ENCODE measurements around the gene KCNIP4. TPM values are rescaled to one million over a fixed set of nuclear protein-coding genes. Genes with fewer than 3 reads are reported as not detected.

The KCNIP4 gene
- total and polyA plus RNA-seq, 10 of the 15 experiments (the other 5 are each of a cell fraction or from before 2014, with no cell fraction given) = 0.03 to 0.23 (median 0.13) TPM; not detected in 7

GRCh38 chr4:21304540-21304887 is 644.1 kb downstream of the KCNIP4 start (continued):
- TF ChIP-seq RUNX3 (IDR thresholded peaks at IDR 0.05; ENCODE audit: low read length) (no peak), ZNF24 (IDR thresholded peaks at IDR 0.05) (no peak), ZSCAN29 (IDR thresholded peaks at IDR 0.05) (no peak), RCOR1 (conservative IDR thresholded peaks at IDR 0.05; ENCODE audit: low read depth, low read length) (no peak), RB1 (IDR thresholded peaks at IDR 0.05; ENCODE audit: borderline replicate concordance) (no peak), FOXM1 (IDR thresholded peaks at IDR 0.05; ENCODE audit: low read depth, low read length) (no peak), EED (IDR thresholded peaks at IDR 0.05; ENCODE audit: low read depth) (no peak)

- intact Hi-C loops (cut with micrococcal nuclease; ENCODE audit: unreplicated experiment) (no loop called here), in situ Hi-C loops (cut with MboI) (no loop called here)
- WGBS (ENCODE audit: insufficient coverage, insufficient replicate concordance, low lambda C conversion rate, missing lambda C conversion rate) = 0% methylated on average over 2 of the region's 2 CpGs
- no peak overlapping the region for H3K9ac ChIP-seq (ENCODE audit: control insufficient read depth, insufficient read depth, low read length)
- H3K4me3 ChIP-seq = no peak overlapping the region
- no peaks in the 10 kb centered on the region; the same call in 2 of the 3 replicates for H3K9me3 ChIP-seq (replicated peaks; ENCODE audit: control insufficient read depth, insufficient read depth, low read length)
- ATAC-seq = no peak
- H3K79me2 ChIP-seq (ENCODE audit: control insufficient read depth, insufficient read depth, low read length) = no peaks in the 10 kb centered on the region
- FAIRE-seq = no peak
- RAD21 ChIA-PET (ENCODE audit: unreplicated experiment) = no interaction called here
- no peak overlapping the region for H2AFZ ChIP-seq (ENCODE audit: control insufficient read depth, low read depth, low read length)
- BruUV-seq (replicated peaks) = no TSS peak
- no peaks in the 10 kb centered on the region for H3K27me3 ChIP-seq (replicated peaks in 1 of 2; ENCODE audit: control insufficient read depth in 2 of 2, insufficient read depth in 2 of 2, low read length in 1 of 2)
- CTCF ChIA-PET = interaction anchor here (1.5 kb wide), 1 partner anchor 8 kb away, joined by 3 read pairs; no protein-coding TSS in a partner anchor
- no peak overlapping the region for H3K27ac ChIP-seq (ENCODE audit: control insufficient read depth, insufficient read depth)
- TF ChIP-seq MEF2B (IDR thresholded peaks at IDR 0.05; ENCODE audit: partially characterized antibody, poor library complexity, severe bottlenecking) (peak; percentile 10), MXI1 (IDR thresholded peaks at IDR 0.05; ENCODE audit: low read depth, low read length) (no peak), NBN (IDR thresholded peaks at IDR 0.05) (no peak), BCLAF1 (IDR thresholded peaks at IDR 0.05) (no peak), ZBTB11 (CRISPR knock-in tag; IDR thresholded peaks at IDR 0.05) (no peak), ZNF687 (IDR thresholded peaks at IDR 0.05) (no peak)
- no peaks in the 10 kb centered on the region for H3K36me3 ChIP-seq (ENCODE audit: control insufficient read depth in 2 of 2, insufficient read depth in 2 of 2, low read length in 1 of 2)
- no peaks in the 10 kb centered on the region for H3K4me1 ChIP-seq (ENCODE audit: control insufficient read depth, insufficient read depth, low read length)
- POLR2A ChIA-PET = no interaction called here
- no peaks in the 10 kb centered on the region for H4K20me1 ChIP-seq (ENCODE audit: control insufficient read depth, insufficient read depth)
- H3K4me2 ChIP-seq (ENCODE audit: control insufficient read depth, insufficient read depth) = no peak overlapping the region
- no peak for DNase-seq (ENCODE audit: low read depth, low spot score)
- SMC1A ChIA-PET (ENCODE audit: uncharacterized antibody, unreplicated experiment) = no interaction called here
Observed at GRCh38 chr4:21290562-21290961, 658.0 kb downstream of the KCNIP4 start.

All from GM12878 (cell line).